Stomach (tissue), 4 donors: ENCODE results near the gene DHX32.

Experiments used
- POLR2A ChIP-seq, 4 donors: fragments of 450-650 bp; IDR thresholded peaks; one replicate each; pipeline ENCODE4 v1.6.1; 2016; ENCODE audit warnings: antibody characterized with exemption in 4 of 4, control low read depth in 2 of 4, mild to moderate bottlenecking in 1 of 4, moderate library complexity in 1 of 4
- POLR2AphosphoS5 ChIP-seq, 3 donors: sonication (generic); formaldehyde crosslinking; IDR thresholded peaks; one replicate each; pipeline ENCODE4 v1.6.1; 2016; ENCODE audit warnings: antibody characterized with exemption in 3 of 3
- TF ChIP-seq, protein P1 (sequence below), 7 experiments: fragments of 450-650 bp in 4 of 7; fragments of 200-600 bp in 3 of 7; sonication (generic) in 3 of 7; IDR thresholded peaks; one replicate each; pipeline ENCODE4 v1.5.1; 2016 to 2019; ENCODE audit warnings: antibody characterized with exemption in 7 of 7, control low read depth in 2 of 7, mild to moderate bottlenecking in 1 of 7

DNA sequence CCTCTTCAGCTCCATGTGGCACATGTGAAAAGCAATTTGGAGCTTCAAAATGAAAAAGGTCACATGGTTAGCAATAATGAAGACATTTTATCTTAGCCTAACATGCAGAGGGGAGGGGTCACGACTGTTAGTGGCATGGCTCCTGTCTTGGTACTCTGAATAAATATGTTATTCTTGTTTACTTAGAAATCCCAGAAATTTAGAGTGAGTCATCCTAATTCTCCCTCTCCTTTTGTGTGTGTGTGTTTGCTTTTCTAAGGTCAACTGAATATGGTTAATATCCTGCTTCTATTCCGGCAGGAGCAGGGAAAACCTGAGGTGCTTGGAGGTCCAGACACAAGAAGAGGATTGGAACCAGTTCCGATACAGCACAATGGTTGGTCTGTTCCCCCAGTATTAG is 40.1 kb downstream of the DHX32 start:
- TF ChIP-seq, protein P1, sequence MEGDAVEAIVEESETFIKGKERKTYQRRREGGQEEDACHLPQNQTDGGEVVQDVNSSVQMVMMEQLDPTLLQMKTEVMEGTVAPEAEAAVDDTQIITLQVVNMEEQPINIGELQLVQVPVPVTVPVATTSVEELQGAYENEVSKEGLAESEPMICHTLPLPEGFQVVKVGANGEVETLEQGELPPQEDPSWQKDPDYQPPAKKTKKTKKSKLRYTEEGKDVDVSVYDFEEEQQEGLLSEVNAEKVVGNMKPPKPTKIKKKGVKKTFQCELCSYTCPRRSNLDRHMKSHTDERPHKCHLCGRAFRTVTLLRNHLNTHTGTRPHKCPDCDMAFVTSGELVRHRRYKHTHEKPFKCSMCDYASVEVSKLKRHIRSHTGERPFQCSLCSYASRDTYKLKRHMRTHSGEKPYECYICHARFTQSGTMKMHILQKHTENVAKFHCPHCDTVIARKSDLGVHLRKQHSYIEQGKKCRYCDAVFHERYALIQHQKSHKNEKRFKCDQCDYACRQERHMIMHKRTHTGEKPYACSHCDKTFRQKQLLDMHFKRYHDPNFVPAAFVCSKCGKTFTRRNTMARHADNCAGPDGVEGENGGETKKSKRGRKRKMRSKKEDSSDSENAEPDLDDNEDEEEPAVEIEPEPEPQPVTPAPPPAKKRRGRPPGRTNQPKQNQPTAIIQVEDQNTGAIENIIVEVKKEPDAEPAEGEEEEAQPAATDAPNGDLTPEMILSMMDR (IDR thresholded peaks at IDR 0.05), result no peak
- TF ChIP-seq POLR2A (IDR thresholded peaks at IDR 0.05) (no peak), POLR2AphosphoS5 (IDR thresholded peaks at IDR 0.05) (no peak)
